ENCODE data around the gene SART1. TPM values are rescaled to one million over a fixed set of nuclear protein-coding genes. Genes with fewer than 3 reads are reported as not detected.

Gene SART1
- polyA plus RNA-seq, 1 donor (not counting 4 experiments of a cell fraction or from before 2014, with no cell fraction given) = 14.7 TPM

DNA sequence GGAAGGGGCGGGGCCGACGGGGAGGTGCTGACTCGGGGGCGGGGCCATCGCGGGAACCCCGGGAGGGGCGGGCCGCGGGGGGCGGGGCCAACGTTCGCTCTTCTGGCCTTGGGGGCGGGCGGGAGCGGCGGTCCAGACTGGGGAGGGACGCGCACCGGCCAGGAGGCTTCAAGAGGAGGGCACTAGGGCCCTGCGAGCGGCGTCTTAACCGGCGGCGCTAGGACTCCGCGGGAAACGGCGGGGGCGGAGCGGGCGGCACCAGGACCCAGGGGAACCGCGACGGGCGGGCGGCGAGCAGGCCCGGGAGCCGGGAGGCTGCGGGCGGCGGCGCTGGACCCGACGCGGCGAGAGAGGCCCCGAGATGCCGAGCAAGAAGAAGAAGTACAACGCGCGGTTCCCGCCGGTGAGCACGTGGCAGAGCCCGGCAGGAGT lies 42.4 kb upstream of the SART1 start, which contains the start of gene DRAP1:
Gene DRAP1, plus strand, starts transcription at position 286 of the 432 bp plus-strand sequence. Its CDS starts 76 bp downstream, at position 362.
- Histone ChIP-seq H3K9me3 (ENCODE audit: control insufficient read depth, low read depth, low read length) (no peaks in the 10 kb centered on the region), H4K20me1 (ENCODE audit: control insufficient read depth, extremely low read depth, insufficient read depth, low read length) (no peaks in the 10 kb centered on the region), H3K4me1 (ENCODE audit: control insufficient read depth, extremely low read depth, insufficient read depth, low read length) (peaks cover 59% of the 10 kb centered on the region), H3K27ac (ENCODE audit: control insufficient read depth, insufficient read depth, low read length) (peak within 1 kb of the TSS; percentile 95), H3K36me3 (ENCODE audit: control insufficient read depth in 2 of 2, extremely low read depth in 1 of 2, insufficient read depth in 2 of 2, low read length in 2 of 2) (peaks cover 6 to 16% of the 10 kb centered on the region in 2 experiments), H3K9me1 (ENCODE audit: control insufficient read depth, extremely low read depth, insufficient read depth, low read length) (no peaks in the 10 kb centered on the region), H3K9ac (ENCODE audit: control insufficient read depth, extremely low read depth, insufficient read depth, low read length) (peak within 1 kb of the TSS; percentile 91), H3K4me3 (ENCODE audit: control insufficient read depth in 2 of 3, extremely low read depth in 1 of 3, insufficient read depth in 2 of 3, low read depth in 1 of 3, low read length in 3 of 3) (peak within 1 kb of the TSS; percentile 77 to 92 (median 80)), H2AFZ (ENCODE audit: control insufficient read depth, low read length) (peak within 1 kb of the TSS; percentile 55), H3K27me3 (ENCODE audit: control insufficient read depth, extremely low read depth, insufficient read depth, low read length) (no peaks in the 10 kb centered on the region), H3K4me2 (ENCODE audit: control insufficient read depth, extremely low read depth, insufficient read depth, low read depth, low read length) (peak within 1 kb of the TSS; percentile 95), H3K79me2 (ENCODE audit: control insufficient read depth, insufficient read depth, low read length) (peaks cover 47% of the 10 kb centered on the region)
- dilution Hi-C loops (cut with MboI; ENCODE audit: extremely low pct_ligation_motif_present, low sequenced_read_pairs) = no loop called here
- no peak for FAIRE-seq
- TF ChIP-seq CTCF (optimal IDR thresholded peaks at IDR 0.05 in 1 of 3, IDR thresholded peaks at IDR 0.05 in 1 of 3, conservative IDR thresholded peaks at IDR 0.05 in 1 of 3; ENCODE audit: extremely low read depth in 1 of 3, insufficient read depth in 2 of 3, low read length in 3 of 3) (no peak), EZH2 (IDR thresholded peaks at IDR 0.05; ENCODE audit: low read length) (no peak)
- no peak for DNase-seq (ENCODE audit: low read depth, low spot score)

DNA sequence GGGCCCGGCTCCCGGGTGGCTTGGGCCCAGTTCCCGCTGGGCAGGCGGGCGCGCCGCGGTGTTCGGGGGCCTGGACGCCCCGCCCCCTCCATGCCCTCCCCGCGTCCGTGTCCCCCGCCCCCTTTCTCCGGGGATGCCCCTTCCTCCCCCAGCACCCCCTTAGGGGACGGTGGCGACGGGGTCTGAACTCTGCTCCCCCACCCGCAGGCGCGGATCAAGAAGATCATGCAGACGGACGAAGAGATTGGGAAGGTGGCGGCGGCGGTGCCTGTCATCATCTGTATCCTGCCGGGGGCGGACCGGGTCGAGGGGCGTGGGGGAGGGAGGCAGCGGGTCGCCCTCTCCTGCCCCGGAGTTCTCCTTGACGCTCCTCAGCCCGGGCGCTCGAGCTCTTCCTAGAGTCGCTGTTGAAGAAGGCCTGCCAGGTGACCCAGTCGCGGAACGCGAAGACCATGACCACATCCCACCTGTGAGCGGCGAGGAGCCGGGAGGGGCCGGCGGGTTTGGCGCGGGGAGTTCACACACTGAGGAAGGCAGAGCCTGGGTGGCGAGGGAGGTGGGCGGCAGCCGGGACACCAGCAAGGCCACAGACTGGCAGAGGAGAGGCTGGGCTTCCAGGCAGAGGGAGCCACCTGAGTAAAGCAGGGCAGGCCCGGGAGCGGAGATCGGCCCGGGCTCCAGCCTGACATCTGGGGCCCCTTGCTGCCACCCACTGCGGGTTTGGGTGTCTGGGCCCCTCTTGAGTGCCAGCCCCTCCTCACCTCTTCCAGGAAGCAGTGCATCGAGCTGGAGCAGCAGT lies 41.8 kb upstream of the SART1 start:
- Histone ChIP-seq H2AFZ (ENCODE audit: control insufficient read depth, low read length) (peak overlapping the region; percentile 55), H3K9me3 (ENCODE audit: control insufficient read depth, low read depth, low read length) (no peaks in the 10 kb centered on the region), H3K9ac (ENCODE audit: control insufficient read depth, extremely low read depth, insufficient read depth, low read length) (peak overlapping the region; percentile 80), H3K4me3 (ENCODE audit: control insufficient read depth in 2 of 3, extremely low read depth in 1 of 3, insufficient read depth in 2 of 3, low read depth in 1 of 3, low read length in 3 of 3) (peak overlapping the region; percentile 77 to 92 (median 80)), H3K4me2 (ENCODE audit: control insufficient read depth, extremely low read depth, insufficient read depth, low read depth, low read length) (peak overlapping the region; percentile 95), H4K20me1 (ENCODE audit: control insufficient read depth, extremely low read depth, insufficient read depth, low read length) (no peaks in the 10 kb centered on the region), H3K27ac (ENCODE audit: control insufficient read depth, insufficient read depth, low read length) (peak overlapping the region; percentile 61), H3K4me1 (ENCODE audit: control insufficient read depth, extremely low read depth, insufficient read depth, low read length) (peaks cover 52% of the 10 kb centered on the region), H3K9me1 (ENCODE audit: control insufficient read depth, extremely low read depth, insufficient read depth, low read length) (no peaks in the 10 kb centered on the region), H3K27me3 (ENCODE audit: control insufficient read depth, extremely low read depth, insufficient read depth, low read length) (no peaks in the 10 kb centered on the region), H3K79me2 (ENCODE audit: control insufficient read depth, insufficient read depth, low read length) (peaks cover 47% of the 10 kb centered on the region), H3K36me3 (ENCODE audit: control insufficient read depth in 2 of 2, extremely low read depth in 1 of 2, insufficient read depth in 2 of 2, low read length in 2 of 2) (peaks cover 6 to 22% of the 10 kb centered on the region in 2 experiments)
- dilution Hi-C loops (cut with MboI; ENCODE audit: extremely low pct_ligation_motif_present, low sequenced_read_pairs) = no loop called here
- no peak for TF ChIP-seq EZH2 (IDR thresholded peaks at IDR 0.05; ENCODE audit: low read length)
- TF ChIP-seq CTCF (optimal IDR thresholded peaks at IDR 0.05 in 1 of 3, IDR thresholded peaks at IDR 0.05 in 1 of 3, conservative IDR thresholded peaks at IDR 0.05 in 1 of 3; ENCODE audit: extremely low read depth in 1 of 3, insufficient read depth in 2 of 3, low read length in 3 of 3) = no peak
- FAIRE-seq = no peak
- no peak for DNase-seq (ENCODE audit: low read depth, low spot score)
